Neural progenitor cell (in vitro differentiated cells): ENCODE results near the gene STAMBPL1. TPM values are rescaled to one million over a fixed set of nuclear protein-coding genes. Genes with fewer than 3 reads are reported as not detected.

ENCODE experiments used
- DNase-seq: peaks from one replicate; pipeline ENCODE4 v3.0.0-alpha.2; 2016; ENCODE audit warnings: low spot score
- H2AFZ ChIP-seq: fragments of 200-600 bp; sonication (generic); replicated peaks from 2 replicates; pipeline ENCODE4 v1.6.1; 2016; ENCODE audit warnings: antibody characterized with exemption
- H3F3A ChIP-seq: fragments of 200-600 bp; sonication (generic); 2 replicates; pipeline ENCODE4 v1.6.1; 2016; ENCODE audit warnings: antibody characterized with exemption, low read depth
- H3K27ac ChIP-seq: fragments of 200-600 bp; sonication (generic); 2 replicates; pipeline ENCODE4 v1.5.1; 2016; ENCODE audit warnings: mild to moderate bottlenecking
- H3K27me3 ChIP-seq: fragments of 200-600 bp; sonication (generic); 2 replicates; pipeline ENCODE4 v1.6.1; 2016; ENCODE audit warnings: mild to moderate bottlenecking, moderate library complexity
- H3K36me3 ChIP-seq: fragments of 200-600 bp; sonication (generic); 2 replicates; pipeline ENCODE4 v1.5.1; 2016
- H3K4me1 ChIP-seq: fragments of 200-600 bp; sonication (generic); 2 replicates; pipeline ENCODE4 v1.6.1; 2016; ENCODE audit warnings: mixed run types
- H3K4me2 ChIP-seq: fragments of 200-600 bp; sonication (generic); 2 replicates; pipeline ENCODE4 v1.6.1; 2016
- H3K4me3 ChIP-seq: fragments of 200-600 bp; sonication (generic); 2 replicates; pipeline ENCODE4 v1.5.1; 2016
- H3K79me2 ChIP-seq: fragments of 200-600 bp; sonication (generic); 2 replicates; pipeline ENCODE4 v1.6.1; 2016; ENCODE audit warnings: low read depth
- H3K9ac ChIP-seq: fragments of 200-600 bp; sonication (generic); 2 replicates; pipeline ENCODE4 v1.6.1; 2016
- H3K9me3 ChIP-seq: fragments of 200-600 bp; sonication (generic); 2 replicates; pipeline ENCODE4 v1.5.1; 2016; ENCODE audit warnings: low read depth
- H4K20me1 ChIP-seq: fragments of 200-600 bp; sonication (generic); 2 replicates; pipeline ENCODE4 v1.6.1; 2016; ENCODE audit warnings: low read depth
- H3K27ac Mint-ChIP-seq: 3 replicates; pipeline ENCODE4 v1.8.0; 2021; ENCODE audit warnings: mixed read lengths
- H3K27me3 Mint-ChIP-seq: 2 replicates; pipeline ENCODE4 v1.8.0; 2022; ENCODE audit warnings: low read depth, mild to moderate bottlenecking, inconsistent platforms, moderate library complexity, mixed read lengths; ENCODE audit not compliant: insufficient read depth
- H3K36me3 Mint-ChIP-seq: 3 replicates; pipeline ENCODE4 v1.8.0; 2021; ENCODE audit warnings: mixed read lengths
- H3K4me1 Mint-ChIP-seq: 3 replicates; pipeline ENCODE4 v1.8.0; 2021; ENCODE audit warnings: mixed read lengths
- H3K4me3 Mint-ChIP-seq: 3 replicates; pipeline ENCODE4 v1.8.0; 2021; ENCODE audit warnings: mild to moderate bottlenecking, moderate library complexity, mixed read lengths
- H3K9me3 Mint-ChIP-seq: 3 replicates; pipeline ENCODE4 v1.8.0; 2020; ENCODE audit warnings: mixed read lengths
- CTCF ChIP-seq: fragments of 200-600 bp; sonication (generic); IDR thresholded peaks from 2 replicates; pipeline ENCODE4 v1.5.1; 2017; ENCODE audit warnings: antibody characterized with exemption, mild to moderate bottlenecking
- EZH2 ChIP-seq: fragments of 200-600 bp; sonication (generic); IDR thresholded peaks from 2 replicates; pipeline ENCODE4 v1.6.1; 2017; ENCODE audit warnings: antibody characterized with exemption, mild to moderate bottlenecking, moderate library complexity
- EZH2phosphoT487 ChIP-seq: fragments of 200-600 bp; sonication (generic); IDR thresholded peaks from 2 replicates; pipeline ENCODE4 v1.6.1; 2017; ENCODE audit warnings: antibody characterized with exemption
- total RNA-seq: library from RNA; depleted of rRNA; stranded (reverse); fragments of >200 nt; gene quantifications from 2 replicates; pipeline ENCODE4 v1.2.3, GENCODE V29; 2015; ENCODE audit warnings: low replicate concordance

The STAMBPL1 gene
- total RNA-seq, 1 donor from 2014 or later = 1.9 TPM

GRCh38 chr10:88908194-88908593, 28.1 kb downstream of the STAMBPL1 start:
- no peak for DNase-seq
- H3F3A ChIP-seq = no peaks in the 10 kb centered on the region
- H4K20me1 ChIP-seq = no peaks in the 10 kb centered on the region
- peaks cover 3% of the 10 kb centered on the region for H3K4me1 Mint-ChIP-seq
- no peaks in the 10 kb centered on the region for H3K36me3 ChIP-seq
- no peak for TF ChIP-seq EZH2
- TF ChIP-seq EZH2phosphoT487 = no peak
- no peak for TF ChIP-seq CTCF
- no peaks in the 10 kb centered on the region for H3K36me3 Mint-ChIP-seq
- H3K4me2 ChIP-seq = no peak overlapping the region
- no peak overlapping the region for H3K4me3 ChIP-seq
- no peaks in the 10 kb centered on the region for H3K9me3 ChIP-seq
- H3K4me3 Mint-ChIP-seq = no peak overlapping the region
- no peak overlapping the region for H3K27ac Mint-ChIP-seq
- H3K27me3 ChIP-seq = no peaks in the 10 kb centered on the region
- no peak overlapping the region for H3K9ac ChIP-seq
- no peak overlapping the region for H3K27ac ChIP-seq
- H3K27me3 Mint-ChIP-seq = peaks cover 5% of the 10 kb centered on the region
- no peak overlapping the region for H2AFZ ChIP-seq
- H3K79me2 ChIP-seq = no peaks in the 10 kb centered on the region
- no peaks in the 10 kb centered on the region for H3K9me3 Mint-ChIP-seq
- H3K4me1 ChIP-seq = no peaks in the 10 kb centered on the region

- peaks cover 3% of the 10 kb centered on the region for H3K4me1 Mint-ChIP-seq
- H3K9me3 Mint-ChIP-seq = no peaks in the 10 kb centered on the region
- Histone ChIP-seq H2AFZ (no peak overlapping the region), H3K4me2 (no peak overlapping the region), H3F3A (no peaks in the 10 kb centered on the region), H3K27ac (no peak overlapping the region), H3K27me3 (no peaks in the 10 kb centered on the region), H3K79me2 (no peaks in the 10 kb centered on the region), H3K4me3 (no peak overlapping the region), H3K36me3 (no peaks in the 10 kb centered on the region), H4K20me1 (no peaks in the 10 kb centered on the region), H3K4me1 (no peaks in the 10 kb centered on the region), H3K9me3 (no peaks in the 10 kb centered on the region), H3K9ac (no peak overlapping the region)
- DNase-seq = no peak
- H3K4me3 Mint-ChIP-seq = no peak overlapping the region
- no peaks in the 10 kb centered on the region for H3K36me3 Mint-ChIP-seq
- no peaks in the 10 kb centered on the region for H3K27me3 Mint-ChIP-seq
- TF ChIP-seq CTCF = no peak
- TF ChIP-seq EZH2 = no peak
- TF ChIP-seq EZH2phosphoT487 = no peak
- H3K27ac Mint-ChIP-seq = no peak overlapping the region
Measured at GRCh38 chr10:88911116-88911515, 31.1 kb downstream of the STAMBPL1 start.

GRCh38 chr10:88911851-88912250, 31.8 kb downstream of the STAMBPL1 start:
- Histone ChIP-seq H3K4me1 (no peaks in the 10 kb centered on the region), H3F3A (no peaks in the 10 kb centered on the region), H3K79me2 (no peaks in the 10 kb centered on the region), H3K4me2 (no peak overlapping the region), H3K9me3 (no peaks in the 10 kb centered on the region), H3K36me3 (no peaks in the 10 kb centered on the region), H4K20me1 (no peaks in the 10 kb centered on the region), H3K27me3 (no peaks in the 10 kb centered on the region), H3K4me3 (no peak overlapping the region), H3K27ac (no peak overlapping the region), H3K9ac (no peak overlapping the region), H2AFZ (no peak overlapping the region)
- no peak for TF ChIP-seq EZH2phosphoT487
- no peak for TF ChIP-seq CTCF
- TF ChIP-seq EZH2 = no peak
- no peak for DNase-seq
- Mint-ChIP-seq H3K9me3 (no peaks in the 10 kb centered on the region), H3K27ac (no peak overlapping the region), H3K4me3 (no peak overlapping the region), H3K4me1 (peaks cover 3% of the 10 kb centered on the region), H3K36me3 (no peaks in the 10 kb centered on the region), H3K27me3 (no peaks in the 10 kb centered on the region)
